Stimulated activated CD8-positive, alpha-beta memory T cell treated with anti-CD3 and anti-CD28 coated beads, Interleukin-4, amount 100 ng/mL, for 24 hours (primary cell): ENCODE results near the gene AIM2.
A peak's percentile ranks its signal among the peaks of the same experiment; 100 is the strongest.
"Not testable (repeated sequence)": the region's sequence is repeated elsewhere in the genome, so short reads cannot be mapped to it uniquely, and the experiment has no call there.

Experiments used
- DNase-seq: peaks from one replicate; pipeline ENCODE4 v3.0.0-alpha.2; 2020; ENCODE audit warnings: low read depth

AIM2 gene

GRCh38 chr1:159077120-159077961 is 775 bp upstream of the AIM2 start:
- peak; percentile 83 for DNase-seq

DNA sequence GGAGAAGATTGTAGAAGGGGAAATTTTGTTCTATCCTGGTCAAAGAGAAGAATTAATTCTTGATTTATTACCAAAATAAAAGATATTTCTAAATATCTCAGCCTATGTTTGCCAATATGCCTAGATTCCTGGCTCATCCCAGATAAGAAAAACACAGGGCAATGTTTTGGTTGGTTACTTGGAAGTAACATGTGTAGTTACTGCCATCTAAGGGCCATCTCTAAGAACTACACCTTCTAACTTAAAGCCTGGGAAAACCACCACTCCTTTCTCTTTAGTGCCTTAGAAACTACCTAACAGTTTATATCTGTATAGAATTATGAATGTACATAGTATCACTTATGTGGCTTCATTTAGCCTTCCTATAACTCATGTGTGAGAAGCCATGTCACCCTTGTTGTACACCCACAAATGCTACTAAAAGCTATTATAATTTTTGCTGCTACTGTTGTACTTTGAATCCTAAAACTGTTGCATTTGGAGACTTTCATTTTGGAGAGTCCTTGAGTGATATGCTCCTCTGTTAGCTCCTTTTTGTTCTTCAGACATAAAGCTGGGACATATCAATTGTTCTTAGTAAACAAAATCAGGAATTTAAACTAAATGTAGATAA is 4.5 kb downstream of the AIM2 start:
- no peak for DNase-seq

- no peak for DNase-seq
Measured at GRCh38 chr1:159068886-159069285, 7.7 kb downstream of the AIM2 start.

DNA sequence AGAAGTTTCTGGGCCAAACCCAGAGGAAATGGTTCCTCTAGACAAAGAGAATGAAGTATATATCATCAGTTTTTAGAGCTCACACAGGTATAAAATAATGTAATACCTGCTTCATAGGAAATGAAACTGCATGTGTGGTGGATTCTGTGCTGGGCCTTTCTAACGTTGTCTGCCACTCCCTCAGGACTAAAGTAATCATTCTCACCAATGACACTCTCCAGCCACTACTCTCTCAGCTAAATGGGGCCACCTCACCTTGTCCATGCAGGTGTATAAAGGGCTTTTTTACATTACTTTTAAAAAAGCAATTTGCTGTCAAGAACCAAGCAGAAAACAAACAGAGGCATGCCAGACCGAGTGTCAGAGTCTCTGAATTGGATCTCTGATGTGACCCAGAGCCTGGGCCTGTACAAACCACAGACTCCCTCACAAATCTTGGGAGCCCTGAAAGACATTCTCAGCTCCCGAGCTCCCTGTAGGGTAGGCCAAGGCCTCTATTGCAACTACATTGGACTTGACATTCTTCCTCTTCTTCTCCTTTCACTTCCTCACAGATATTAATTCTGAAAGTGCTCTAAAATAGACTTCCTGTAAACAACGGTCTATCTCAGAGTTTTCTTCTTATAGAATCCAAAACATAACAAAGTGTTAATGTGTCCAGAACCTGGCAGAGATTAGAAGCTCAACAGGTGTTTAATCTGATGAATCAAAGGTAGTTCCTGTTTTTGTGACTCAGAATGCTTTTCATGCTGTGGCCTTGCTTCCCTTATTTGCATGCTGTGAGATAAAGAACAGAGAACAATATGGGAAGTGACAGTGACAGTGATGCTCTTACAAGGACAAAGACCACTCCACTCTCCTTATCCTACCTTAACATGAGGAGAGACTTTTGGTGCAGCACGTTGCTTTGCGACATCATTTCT is 8.6 kb downstream of the AIM2 start:
- no peak for DNase-seq

- no peak for DNase-seq
Measured at GRCh38 chr1:159066108-159066507, 10.5 kb downstream of the AIM2 start.

DNA sequence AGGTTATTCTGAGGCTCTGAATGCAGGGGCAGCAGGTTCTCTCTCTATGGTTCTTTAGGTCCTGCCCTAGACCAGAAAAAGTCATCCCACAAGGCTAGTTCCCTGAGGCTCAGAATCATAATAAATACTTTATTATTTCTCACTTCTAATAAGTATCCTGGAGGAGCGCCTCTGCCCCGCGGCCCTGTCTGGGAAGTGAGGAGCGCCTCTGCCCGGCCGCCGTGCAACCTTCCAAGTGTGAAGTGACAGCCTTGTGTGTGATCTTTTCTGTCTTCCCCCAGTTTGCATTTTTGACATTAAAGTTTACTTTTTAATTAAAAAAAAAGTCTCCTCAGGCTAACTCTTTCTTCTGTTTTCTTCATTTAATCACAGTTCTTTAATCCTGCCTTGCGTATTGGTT is 11.5 kb downstream of the AIM2 start:
- no peak for DNase-seq

DNA sequence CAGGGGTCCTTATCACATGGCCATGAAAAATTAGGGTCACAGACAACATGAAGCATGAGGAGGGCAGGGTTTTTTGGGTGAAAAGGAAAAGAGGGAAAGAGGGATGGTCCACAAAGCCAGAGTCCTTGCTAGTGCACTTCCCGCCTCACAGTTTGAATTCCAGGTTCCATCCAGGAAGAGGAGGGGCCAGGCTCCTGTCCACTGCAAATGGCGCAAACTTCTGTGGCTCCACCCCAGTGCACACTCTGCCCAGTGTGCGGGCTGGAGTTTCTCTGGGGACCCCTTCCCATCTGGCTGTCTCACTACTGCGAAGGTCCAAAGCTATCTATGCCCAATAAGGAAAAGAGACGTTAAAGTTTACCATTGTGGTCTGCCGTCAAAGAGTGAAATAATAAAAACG is 17.8 kb downstream of the AIM2 start:
- DNase-seq = no peak

DNA sequence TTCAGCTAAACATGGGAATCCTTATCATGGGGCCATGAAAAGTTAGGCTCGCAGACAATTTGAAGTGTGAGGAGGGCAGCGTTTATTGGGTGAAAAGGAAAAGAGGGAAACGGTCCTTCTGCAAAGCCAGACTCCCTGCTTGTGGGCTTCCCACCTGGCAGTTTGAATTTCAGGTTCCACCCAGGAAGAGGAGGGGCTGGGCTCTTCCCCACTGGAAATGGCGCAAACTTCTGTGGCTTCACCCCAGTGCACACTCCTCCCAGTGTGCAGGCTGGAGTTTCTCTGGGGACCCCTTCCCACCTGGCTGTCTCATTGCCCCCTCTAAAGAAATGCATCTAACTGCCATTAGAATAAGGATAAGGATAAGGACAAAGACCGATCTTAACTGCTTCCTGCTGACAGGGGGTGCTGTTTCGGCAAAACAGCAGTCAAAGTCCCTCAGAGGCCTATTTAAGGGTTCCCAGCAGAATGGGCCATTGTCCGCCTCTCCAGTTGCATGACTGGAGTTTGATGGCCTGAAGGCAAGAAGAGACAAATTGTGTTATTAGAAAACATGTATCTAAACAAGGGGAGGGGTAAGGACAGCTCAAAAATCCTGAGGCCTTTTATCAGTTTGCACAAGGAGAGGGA is 20.4 kb downstream of the AIM2 start:
- no peak for DNase-seq

DNA sequence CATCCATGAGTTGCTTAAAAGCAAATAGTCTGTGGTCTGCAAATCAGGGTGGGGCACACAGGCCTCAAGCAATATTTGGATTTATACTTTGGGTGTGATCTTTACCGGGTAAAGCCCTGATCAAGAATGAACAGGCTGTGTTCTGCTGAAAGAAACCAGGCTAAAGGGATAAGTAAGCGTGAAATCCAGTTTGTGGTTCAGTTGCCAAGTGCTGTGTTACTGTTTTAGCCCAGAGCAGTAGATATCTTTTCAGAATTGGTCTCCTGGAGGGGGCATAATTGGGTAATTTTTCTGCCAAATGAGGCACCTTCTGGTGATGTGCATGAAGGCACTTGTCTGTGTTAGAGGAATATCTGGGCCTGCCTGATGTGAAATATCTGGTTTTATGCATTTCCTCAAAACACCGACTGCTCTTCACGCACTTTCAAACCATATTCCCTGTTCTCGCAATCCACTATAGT is 21.4 kb downstream of the AIM2 start:
- DNase-seq = no peak

DNA sequence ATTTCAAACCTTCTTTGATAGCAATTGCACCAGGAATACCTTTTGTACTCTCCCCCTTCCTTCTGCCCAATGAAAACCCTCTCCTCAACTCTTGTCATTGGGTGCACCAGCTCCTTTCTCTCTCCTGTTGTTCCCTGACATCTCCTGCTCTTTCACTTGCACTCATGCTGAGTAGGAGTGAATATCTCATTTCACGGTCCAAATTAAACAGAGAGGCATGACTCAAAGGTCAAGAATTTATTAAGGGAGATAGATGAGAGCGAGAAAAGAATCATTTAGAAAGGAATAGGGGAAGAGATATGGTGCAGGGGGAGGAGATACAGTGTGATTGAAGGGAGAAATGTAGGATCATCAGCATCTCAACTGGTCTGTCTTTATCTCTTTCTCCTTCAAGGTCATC is 22.1 kb downstream of the AIM2 start:
- DNase-seq = no peak

DNA sequence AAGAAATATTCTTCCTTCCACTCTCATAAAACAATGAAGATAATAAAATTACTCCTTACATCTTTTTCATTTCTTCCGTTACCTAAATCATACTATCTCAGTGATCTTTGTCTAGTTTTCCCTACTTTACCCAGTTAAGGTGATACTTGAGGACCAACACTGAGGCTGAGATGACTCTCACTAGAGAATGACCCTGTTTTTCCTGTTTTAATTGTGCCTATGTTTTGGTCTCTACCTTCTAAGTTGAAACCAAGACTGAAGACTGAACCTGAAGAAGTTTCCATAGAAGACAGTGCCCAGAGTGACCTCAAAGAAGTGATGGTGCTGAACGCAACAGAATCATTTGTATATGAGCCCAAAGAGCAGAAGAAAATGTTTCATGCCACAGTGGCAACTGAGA is 25.1 kb downstream of the AIM2 start:
- DNase-seq = no peak

DNA sequence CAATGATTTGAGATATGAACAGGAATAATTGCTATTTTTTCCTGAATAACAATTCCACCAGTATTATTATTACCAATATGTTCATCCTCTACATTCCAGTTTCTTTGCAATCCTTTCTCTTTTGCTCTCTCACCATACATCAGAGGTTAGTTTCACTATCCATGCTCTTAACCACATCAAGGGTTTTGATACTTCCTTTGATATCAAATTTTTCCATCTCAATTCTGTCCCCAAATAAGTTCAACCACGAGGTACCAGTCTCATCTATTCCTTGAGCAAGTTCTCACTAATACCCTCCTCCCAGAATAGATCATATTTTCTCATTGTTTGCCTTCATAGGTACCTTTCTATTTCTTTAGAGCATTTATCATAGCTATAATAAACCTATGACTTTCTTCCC is 30.1 kb downstream of the AIM2 start:
- DNase-seq = not testable (repeated sequence)

DNA sequence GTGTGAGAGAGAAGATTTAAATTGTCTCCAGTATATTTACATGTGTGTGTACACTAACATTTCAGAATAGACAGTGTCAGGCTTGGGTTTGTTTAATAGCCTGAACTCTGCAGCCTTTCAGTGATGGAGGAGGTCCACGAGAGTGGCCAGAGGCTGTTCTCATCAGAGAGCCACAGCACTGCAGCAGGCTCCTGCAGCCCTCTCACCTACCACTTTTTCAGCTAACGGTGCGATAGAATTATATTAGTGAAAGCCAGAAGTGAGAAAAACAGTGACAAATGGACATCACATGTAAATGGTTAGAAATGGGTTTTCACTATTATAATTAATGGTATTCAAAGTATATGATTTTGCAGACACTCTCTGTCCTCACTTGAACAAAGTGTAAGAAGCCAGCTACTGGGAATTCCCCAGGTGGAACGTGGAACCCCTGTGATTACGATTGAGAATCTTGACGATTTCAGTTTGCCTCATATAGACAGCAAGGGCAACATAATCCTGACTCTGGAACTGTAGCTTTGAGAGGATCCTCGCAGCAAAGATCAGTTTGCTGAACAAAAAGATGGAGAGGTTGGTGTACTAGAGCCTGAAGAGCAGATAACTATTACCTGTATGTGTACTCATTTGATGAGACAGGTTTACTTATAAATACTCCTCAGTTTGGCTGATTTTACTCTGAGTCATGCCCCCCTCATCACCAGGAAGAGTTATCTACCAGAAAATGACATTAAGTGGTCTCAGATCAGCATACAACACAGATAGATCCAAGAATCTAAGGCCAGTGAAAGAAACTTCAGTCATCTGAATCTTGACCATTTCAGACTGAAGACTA is 35.5 kb downstream of the AIM2 start:
- no peak for DNase-seq

DNA sequence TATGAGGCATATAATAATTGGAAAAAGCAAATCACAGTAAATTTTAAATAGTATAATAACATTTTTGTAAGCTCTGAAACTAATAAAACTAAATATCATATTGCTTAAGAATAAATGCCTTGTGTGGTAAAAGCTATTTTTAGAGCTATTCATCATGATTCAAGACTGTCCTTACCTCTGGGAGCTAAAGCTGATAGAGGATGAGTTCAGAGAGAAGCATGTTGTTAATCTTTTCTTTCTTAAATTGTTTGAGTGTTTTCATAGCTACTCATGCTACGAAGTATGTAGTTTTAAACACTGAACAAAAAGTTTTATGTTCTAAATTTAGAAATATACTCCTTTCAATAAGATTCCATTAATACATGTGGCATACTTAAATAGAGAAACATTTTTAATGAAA is 36.4 kb downstream of the AIM2 start:
- DNase-seq = no peak

DNA sequence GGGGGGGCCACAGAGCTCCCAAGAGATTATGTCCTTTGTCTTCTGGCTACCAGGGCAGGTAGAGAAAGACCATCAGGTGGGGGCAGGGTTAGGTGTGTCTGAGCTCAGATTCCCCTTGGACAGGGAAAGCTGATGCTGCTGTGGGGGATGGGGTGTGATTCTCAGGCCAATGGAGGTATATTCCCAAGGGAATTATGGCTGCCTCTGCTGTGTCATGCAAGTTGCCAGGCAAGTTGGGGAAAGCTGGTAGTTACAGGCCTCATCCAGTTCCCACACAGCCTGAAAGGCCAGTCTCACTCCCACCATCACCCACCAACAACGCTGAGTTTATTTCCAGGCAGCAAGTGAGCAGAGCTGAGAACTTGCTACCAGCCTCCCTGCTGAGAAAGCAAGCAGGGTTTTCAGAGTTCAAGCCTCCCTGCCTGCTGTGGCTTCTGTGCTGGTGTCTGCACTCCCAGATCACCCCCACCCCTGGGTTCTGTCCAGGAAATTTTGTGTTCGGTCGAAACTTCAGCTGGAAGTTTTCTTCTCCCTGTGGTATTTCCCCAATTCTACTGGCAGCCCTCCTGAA is 45.6 kb downstream of the AIM2 start:
- DNase-seq = no peak

DNA sequence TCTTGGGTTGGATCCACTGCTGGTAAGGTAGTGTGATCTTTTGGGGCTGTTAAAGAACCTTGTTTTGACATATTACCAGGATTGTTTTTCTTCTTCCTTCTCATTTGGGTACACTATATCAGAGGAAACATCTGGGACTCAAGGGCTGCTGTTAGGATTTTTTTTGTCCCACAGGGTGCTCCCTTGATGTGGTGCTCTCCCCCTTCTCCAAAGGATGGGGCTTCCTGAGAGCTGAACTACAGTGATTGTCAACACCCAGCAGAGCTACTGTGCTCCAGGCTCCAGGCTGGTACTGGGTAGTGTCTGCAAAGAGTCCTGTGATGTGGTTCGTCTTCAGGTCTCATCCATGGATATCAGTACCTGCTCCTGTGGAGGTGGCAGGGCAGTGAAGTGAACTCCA is 46.3 kb downstream of the AIM2 start:
- no peak for DNase-seq

DNA sequence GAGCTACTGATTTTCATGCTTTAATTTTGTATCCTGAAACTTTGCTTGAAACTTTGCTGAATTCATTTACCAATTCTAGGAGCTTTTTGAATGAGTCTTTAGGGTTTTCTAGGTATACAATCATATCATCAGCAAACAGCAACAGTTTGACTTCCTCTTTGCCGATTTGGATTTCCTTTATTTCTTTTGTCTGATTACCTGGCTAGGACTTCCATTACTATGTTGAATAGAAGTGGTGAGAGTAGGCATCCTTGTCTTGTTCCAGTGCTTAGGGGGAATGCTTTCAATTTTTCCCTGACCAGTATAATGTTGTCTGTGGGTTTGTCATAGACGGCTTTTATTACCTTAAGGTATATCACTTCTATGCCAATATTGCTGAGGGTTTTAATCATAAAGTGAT is 49.7 kb downstream of the AIM2 start:
- DNase-seq = not testable (repeated sequence)

- DNase-seq = no peak
Measured at GRCh38 chr1:159025043-159025442, 51.5 kb downstream of the AIM2 start.

DNA sequence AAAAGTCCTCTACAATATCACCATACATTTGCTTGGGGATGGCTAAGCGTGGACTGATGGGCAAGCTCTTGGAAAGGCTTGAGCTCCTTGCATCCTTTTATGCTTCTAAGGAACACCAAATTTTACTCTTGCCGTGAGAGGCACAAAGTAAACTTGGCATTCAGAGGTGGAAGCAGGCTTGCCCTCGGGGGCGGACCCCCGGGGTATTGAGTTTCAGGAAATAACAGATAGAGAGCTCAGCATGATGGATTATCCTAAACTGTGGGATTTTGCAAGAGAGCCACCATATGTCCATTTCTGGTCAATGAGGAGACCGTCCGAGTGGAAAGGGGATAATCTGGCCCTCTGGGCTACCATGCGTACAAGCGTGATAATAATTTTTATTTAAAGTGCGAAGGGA is 52.8 kb downstream of the AIM2 start:
- DNase-seq = no peak

- DNase-seq = peak; percentile 50
Measured at GRCh38 chr1:159015440-159015909, 61.1 kb downstream of the AIM2 start.

- DNase-seq = no peak
Measured at GRCh38 chr1:159014851-159015250, 61.7 kb downstream of the AIM2 start.
